B cell (primary cell): Measurements from ENCODE around the gene TSHR. TPM values are rescaled to one million over a fixed set of nuclear protein-coding genes. Genes with fewer than 3 reads are reported as not detected.

Source experiments
- ATAC-seq: fragments of 200-7000 bp; cut with Tn5 transposase; one replicate; pipeline ENCODE4 v1.10.0; 2021; ENCODE audit warnings: low read depth, mild to moderate bottlenecking, moderate number of reproducible peaks, moderate library complexity
- CTCF ChIA-PET: fragments of 350-600 bp; sonication (Branson Sonifier 250); formaldehyde crosslinking; loops from one replicate; lab custom pipeline; 2021; ENCODE audit warnings: antibody characterized with exemption, inconsistent platforms; lab: Charles Lee
- POLR2A ChIA-PET: fragments of 350-600 bp; sonication (Branson Sonifier 250); formaldehyde crosslinking; loops from one replicate; lab custom pipeline; 2021; ENCODE audit warnings: antibody characterized with exemption; lab: Charles Lee
- DNase-seq: peaks from one replicate; pipeline ENCODE4 v3.0.0; 2013
- H2AFZ ChIP-seq: 2 replicates; pipeline ENCODE4 v1.6.1; 2012; ENCODE audit warnings: mild to moderate bottlenecking, low read depth, low read length; ENCODE audit not compliant: insufficient read depth, poor library complexity, severe bottlenecking
- H3K27ac ChIP-seq, 2 donors: 1 replicate in 1 of 2; 2 replicates in 1 of 2; pipeline ENCODE4 v1.5.1; 2012 to 2013; ENCODE audit warnings: low read length in 2 of 2, mild to moderate bottlenecking in 2 of 2, moderate library complexity in 1 of 2
- H3K27me3 ChIP-seq, 4 experiments: fragments of 200-600 bp in 1 of 4; sonication (generic) in 1 of 4; replicated peaks in 1 of 4; 1 replicate in 2 of 4; 2 replicates in 2 of 4; pipeline versions ENCODE4 v1.6.1 to v1.7.0; 2013 to 2016; ENCODE audit warnings: low read length in 3 of 4, mild to moderate bottlenecking in 2 of 4, mixed read lengths in 1 of 4, moderate library complexity in 1 of 4; ENCODE audit not compliant: insufficient read depth in 4 of 4, control insufficient read depth in 3 of 4; ENCODE audit errors: control extremely low read depth in 1 of 4
- H3K36me3 ChIP-seq, 2 experiments: replicated peaks in 1 of 2; 1 replicate in 1 of 2; 2 replicates in 1 of 2; pipeline versions ENCODE4 v1.6.1 to v1.7.1; 2013; ENCODE audit warnings: low read length in 1 of 2; ENCODE audit not compliant: insufficient read depth in 2 of 2, control insufficient read depth in 1 of 2; ENCODE audit errors: control extremely low read depth in 1 of 2, extremely low read depth in 1 of 2
- H3K4me1 ChIP-seq, 2 donors: fragments of 200-600 bp in 1 of 2; sonication (generic) in 1 of 2; 1 replicate in 1 of 2; 2 replicates in 1 of 2; pipeline versions ENCODE4 v1.5.1 to v1.6.1; 2013 to 2017; ENCODE audit warnings: low read length in 2 of 2; ENCODE audit not compliant: control insufficient read depth in 2 of 2, insufficient read depth in 2 of 2
- H3K4me2 ChIP-seq: replicated peaks from 2 replicates; pipeline ENCODE3; 2012; ENCODE audit warnings: mild to moderate bottlenecking, low read depth, low read length; ENCODE audit not compliant: poor library complexity, severe bottlenecking
- H3K4me3 ChIP-seq, 5 experiments: fragments of 200-600 bp in 1 of 5; sonication (generic) in 1 of 5; 1 replicate in 3 of 5; 2 replicates in 2 of 5; pipeline versions ENCODE4 v1.5.1 to v1.7.0; 2011 to 2016; ENCODE audit warnings: low read length in 4 of 5, mild to moderate bottlenecking in 4 of 5, low read depth in 2 of 5, control low read depth in 1 of 5, moderate library complexity in 1 of 5; ENCODE audit not compliant: insufficient read depth in 1 of 5; ENCODE audit errors: control extremely low read depth in 1 of 5, extremely low read depth in 1 of 5
- H3K79me2 ChIP-seq: fragments of 200-600 bp; sonication (generic); one replicate; pipeline ENCODE4 v1.6.0; 2016; ENCODE audit warnings: low read length; ENCODE audit not compliant: control insufficient read depth, insufficient read depth
- H3K9ac ChIP-seq: fragments of 200-600 bp; sonication (generic); 2 replicates; pipeline ENCODE4 v1.6.1; 2017; ENCODE audit warnings: mild to moderate bottlenecking, low read length, moderate library complexity
- H3K9me3 ChIP-seq, 3 donors: one replicate each; pipeline versions ENCODE4 v1.6.1 to v1.7.1; 2013; ENCODE audit warnings: low read length in 2 of 3; ENCODE audit not compliant: control insufficient read depth in 2 of 3, insufficient read depth in 1 of 3; ENCODE audit errors: control extremely low read depth in 1 of 3
- H4K20me1 ChIP-seq: 2 replicates; pipeline ENCODE4 v1.6.0; 2012; ENCODE audit warnings: mild to moderate bottlenecking, low read length; ENCODE audit not compliant: insufficient read depth, control insufficient read depth, poor library complexity, severe bottlenecking
- H3K27ac Mint-ChIP-seq: one replicate; pipeline ENCODE4 v1.8.0; 2021; ENCODE audit warnings: mixed read lengths
- H3K27me3 Mint-ChIP-seq: one replicate; pipeline ENCODE4 v1.8.0; 2021; ENCODE audit warnings: mixed read lengths
- H3K4me1 Mint-ChIP-seq: one replicate; pipeline ENCODE4 v1.8.0; 2021; ENCODE audit warnings: mixed read lengths
- H3K4me3 Mint-ChIP-seq: one replicate; pipeline ENCODE4 v1.8.0; 2021; ENCODE audit warnings: mixed read lengths
- H3K9me3 Mint-ChIP-seq: one replicate; pipeline ENCODE4 v1.8.0; 2022; ENCODE audit warnings: mixed read lengths; ENCODE audit not compliant: insufficient read depth
- CTCF ChIP-seq: fragments of 200-600 bp; IDR thresholded peaks from one replicate; pipeline ENCODE4 v1.8.0; 2022; ENCODE audit warnings: antibody characterized with exemption, mild to moderate bottlenecking
- EZH2 ChIP-seq: IDR thresholded peaks from 2 replicates; pipeline ENCODE4 v1.6.1; 2012; ENCODE audit warnings: borderline replicate concordance, low read depth, mild to moderate bottlenecking, moderate library complexity, low read length; ENCODE audit not compliant: insufficient read depth, poor library complexity, severe bottlenecking
- WGBS: methylation state at CpG from one replicate; pipeline ENCODE4 v1.1.5; 2013; ENCODE audit warnings: missing lambda C conversion rate; ENCODE audit not compliant: insufficient coverage; 5-methylcytosine and 5-hydroxymethylcytosine counted together
- intact Hi-C: fragments of 100-400 bp; cut with micrococcal nuclease; formaldehyde crosslinking; loops from one replicate; pipeline ENCODE4 v1.10.0; 2022
- polyA plus RNA-seq: library from polyadenylated mRNA; depleted of rRNA; stranded (reverse); fragments of >200 nt; gene quantifications from 2 replicates; pipeline ENCODE4 v1.2.3, GENCODE V29; 2012
- total RNA-seq, 2 donors: library from RNA; stranded (reverse); fragments of 120-200 nt in 1 of 2; gene quantifications; 1 replicate in 1 of 2; 2 replicates in 1 of 2; pipeline versions ENCODE4 v1.2.3 to v1.2.4, GENCODE V29; 2013 to 2022

Gene TSHR
- total and polyA plus RNA-seq, 2 donors (not counting 1 experiment from before 2014, with no cell fraction given), result 0.15 to 0.37 TPM

- Histone ChIP-seq H3K36me3 (no peaks in the 10 kb centered on the region), H3K9me3 (no peaks in the 10 kb centered on the region), H3K79me2 (no peaks in the 10 kb centered on the region), H3K4me2 (no peak overlapping the region), H3K4me1 (no peaks in the 10 kb centered on the region), H3K4me3 (no peak overlapping the region), H4K20me1 (no peaks in the 10 kb centered on the region), H3K27me3 (no peaks in the 10 kb centered on the region), H3K9ac (no peak overlapping the region), H3K27ac (no peak overlapping the region), H2AFZ (no peak overlapping the region)
- H3K27me3 Mint-ChIP-seq, result no peaks in the 10 kb centered on the region
- ATAC-seq, result no peak
- TF ChIP-seq EZH2 (no peak), CTCF (no peak)
- intact Hi-C loops, result no loop called here
- WGBS, result 100% methylated on average over 1 of the region's 1 CpG
- ChIA-PET POLR2A (no interaction called here), CTCF (no interaction called here)
- no peak overlapping the region for H3K27ac Mint-ChIP-seq
- DNase-seq, result no peak
- no peak overlapping the region for H3K4me3 Mint-ChIP-seq
- H3K9me3 Mint-ChIP-seq, result no peaks in the 10 kb centered on the region
- no peaks in the 10 kb centered on the region for H3K4me1 Mint-ChIP-seq
These were observed 150.0 kb downstream of the TSHR start for GRCh38 chr14:81105378-81105777.

GRCh38 chr14:81105961-81106360, 150.5 kb downstream of the TSHR start:
- Mint-ChIP-seq H3K9me3 (no peaks in the 10 kb centered on the region), H3K27me3 (no peaks in the 10 kb centered on the region), H3K27ac (no peak overlapping the region), H3K4me1 (no peaks in the 10 kb centered on the region), H3K4me3 (no peak overlapping the region)
- DNase-seq, result no peak
- Histone ChIP-seq H3K4me1 (no peaks in the 10 kb centered on the region), H3K27ac (no peak overlapping the region), H4K20me1 (no peaks in the 10 kb centered on the region), H3K36me3 (no peaks in the 10 kb centered on the region), H3K4me3 (no peak overlapping the region), H2AFZ (no peak overlapping the region), H3K79me2 (no peaks in the 10 kb centered on the region), H3K9ac (no peak overlapping the region), H3K9me3 (no peaks in the 10 kb centered on the region), H3K27me3 (no peaks in the 10 kb centered on the region), H3K4me2 (no peak overlapping the region)
- ATAC-seq, result no peak
- intact Hi-C loops, result no loop called here
- ChIA-PET CTCF (no interaction called here), POLR2A (no interaction called here)
- WGBS, result no CpG with 5 or more reads among the region's 1 CpG
- no peak for TF ChIP-seq EZH2
- TF ChIP-seq CTCF, result no peak
